Epidermal melanocyte (primary cell): Measurements from ENCODE around the gene PIR.

Experiments used
- DNase-seq: peaks from one replicate; pipeline ENCODE4 v3.0.0; 2011; ENCODE audit warnings: low spot score; ENCODE audit not compliant: insufficient read length

PIR gene

GRCh38 chrX:15492469-15492868 lies 664 bp downstream of the PIR start:
- no peak for DNase-seq

GRCh38 chrX:15483891-15484290 lies 9.2 kb downstream of the PIR start:
- DNase-seq: no peak

GRCh38 chrX:15475486-15475885 lies 17.6 kb downstream of the PIR start:
- DNase-seq: no peak

GRCh38 chrX:15475021-15475420 lies 18.1 kb downstream of the PIR start:
- DNase-seq: no peak

- DNase-seq: no peak
Observed at GRCh38 chrX:15474028-15474427, 19.1 kb downstream of the PIR start.

GRCh38 chrX:15472531-15472930 lies 20.6 kb downstream of the PIR start:
- DNase-seq: no peak

- no peak for DNase-seq
Observed at GRCh38 chrX:15471028-15471427, 22.1 kb downstream of the PIR start.

GRCh38 chrX:15469613-15470012 lies 23.5 kb downstream of the PIR start:
- no peak for DNase-seq

GRCh38 chrX:15468036-15468435 lies 25.1 kb downstream of the PIR start:
- DNase-seq: no peak

GRCh38 chrX:15465896-15466651 lies 27.1 kb downstream of the PIR start:
- no peak for DNase-seq

GRCh38 chrX:15465347-15465746 lies 27.8 kb downstream of the PIR start:
- DNase-seq: no peak

- DNase-seq: no peak
Observed at GRCh38 chrX:15464704-15465103, 28.4 kb downstream of the PIR start.

GRCh38 chrX:15451913-15452312 lies 41.2 kb downstream of the PIR start:
- DNase-seq: no peak

- DNase-seq: no peak
Observed at GRCh38 chrX:15448010-15448639, 45.0 kb downstream of the PIR start.

- no peak for DNase-seq
Observed at GRCh38 chrX:15441464-15441863, 51.7 kb downstream of the PIR start.

GRCh38 chrX:15438332-15438731 lies 54.8 kb downstream of the PIR start:
- DNase-seq: no peak

GRCh38 chrX:15437724-15438123 lies 55.4 kb downstream of the PIR start:
- no peak for DNase-seq

- no peak for DNase-seq
Observed at GRCh38 chrX:15435836-15436619, 57.1 kb downstream of the PIR start.

- DNase-seq: no peak
Observed at GRCh38 chrX:15434205-15434604, 58.9 kb downstream of the PIR start.

- no peak for DNase-seq
Observed at GRCh38 chrX:15430584-15430983, 62.5 kb downstream of the PIR start.

GRCh38 chrX:15430076-15430475 lies 63.1 kb downstream of the PIR start:
- no peak for DNase-seq

GRCh38 chrX:15425024-15425423 lies 68.1 kb downstream of the PIR start:
- no peak for DNase-seq
